ENCODE results near the gene ARHGEF26. TPM values are rescaled to one million over a fixed set of nuclear protein-coding genes. Genes with fewer than 3 reads are reported as not detected.

Gene ARHGEF26
- polyA plus RNA-seq, 1 experiment: 0.56 TPM

DNA sequence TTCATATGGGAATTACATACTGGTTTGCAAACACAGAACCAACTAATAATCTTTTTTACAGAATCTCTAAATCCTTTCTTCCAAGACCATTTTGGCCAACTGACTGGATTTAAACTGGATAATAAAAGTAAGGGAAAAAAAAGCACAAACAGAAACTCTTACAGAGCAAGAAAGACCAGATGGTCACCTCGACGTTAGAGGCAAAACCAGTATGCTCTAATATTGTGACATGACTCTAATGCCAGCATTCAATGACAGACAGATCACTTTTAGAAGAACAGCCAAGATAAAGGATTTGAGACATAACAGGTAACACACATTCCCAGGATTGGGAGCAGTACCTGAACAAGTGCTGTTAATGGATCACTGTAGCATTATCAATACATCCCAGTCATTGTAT, 152.2 kb downstream of the ARHGEF26 start:
- no peak for DNase-seq (ENCODE audit: low read depth, low spot score)
- POLR2A ChIA-PET: no interaction called here
- Histone ChIP-seq H3K27ac (ENCODE audit: low read depth, low read length) (no peak overlapping the region), H3K4me3 (ENCODE audit: low read depth, low read length) (no peak overlapping the region), H3K27me3 (ENCODE audit: control insufficient read depth, insufficient read depth, low read length) (no peaks in the 10 kb centered on the region), H3K9me3 (ENCODE audit: control insufficient read depth, insufficient read depth, low read length) (no peaks in the 10 kb centered on the region)
- TF ChIP-seq, protein P1, sequence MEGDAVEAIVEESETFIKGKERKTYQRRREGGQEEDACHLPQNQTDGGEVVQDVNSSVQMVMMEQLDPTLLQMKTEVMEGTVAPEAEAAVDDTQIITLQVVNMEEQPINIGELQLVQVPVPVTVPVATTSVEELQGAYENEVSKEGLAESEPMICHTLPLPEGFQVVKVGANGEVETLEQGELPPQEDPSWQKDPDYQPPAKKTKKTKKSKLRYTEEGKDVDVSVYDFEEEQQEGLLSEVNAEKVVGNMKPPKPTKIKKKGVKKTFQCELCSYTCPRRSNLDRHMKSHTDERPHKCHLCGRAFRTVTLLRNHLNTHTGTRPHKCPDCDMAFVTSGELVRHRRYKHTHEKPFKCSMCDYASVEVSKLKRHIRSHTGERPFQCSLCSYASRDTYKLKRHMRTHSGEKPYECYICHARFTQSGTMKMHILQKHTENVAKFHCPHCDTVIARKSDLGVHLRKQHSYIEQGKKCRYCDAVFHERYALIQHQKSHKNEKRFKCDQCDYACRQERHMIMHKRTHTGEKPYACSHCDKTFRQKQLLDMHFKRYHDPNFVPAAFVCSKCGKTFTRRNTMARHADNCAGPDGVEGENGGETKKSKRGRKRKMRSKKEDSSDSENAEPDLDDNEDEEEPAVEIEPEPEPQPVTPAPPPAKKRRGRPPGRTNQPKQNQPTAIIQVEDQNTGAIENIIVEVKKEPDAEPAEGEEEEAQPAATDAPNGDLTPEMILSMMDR (IDR thresholded peaks at IDR 0.05; ENCODE audit: low read depth, low read length): no peak
- CTCF ChIA-PET: no interaction called here

DNA sequence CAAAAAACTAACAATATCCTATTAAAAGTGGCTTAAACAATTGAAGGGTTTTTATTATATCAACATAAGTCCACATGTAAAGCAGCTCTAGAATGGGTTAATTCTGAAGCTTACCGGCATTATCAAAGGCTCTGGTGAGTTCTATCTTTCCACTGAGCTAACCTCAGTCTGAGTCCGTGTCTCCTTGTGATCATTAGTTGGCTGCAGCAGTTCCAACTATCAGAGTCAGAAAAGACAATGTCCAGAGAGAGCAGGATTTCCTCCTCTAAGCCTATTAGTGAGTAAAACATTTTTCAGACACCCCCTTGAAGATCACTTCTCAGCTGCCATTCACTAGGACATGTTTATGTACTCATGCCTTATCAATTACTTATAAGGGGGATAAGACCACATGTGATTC, 153.2 kb downstream of the ARHGEF26 start:
- ChIA-PET CTCF (no interaction called here), POLR2A (no interaction called here)
- H3K27ac ChIP-seq (ENCODE audit: low read depth, low read length): no peak overlapping the region
- H3K27me3 ChIP-seq (ENCODE audit: control insufficient read depth, insufficient read depth, low read length): no peaks in the 10 kb centered on the region
- DNase-seq (ENCODE audit: low read depth, low spot score): no peak
- H3K9me3 ChIP-seq (ENCODE audit: control insufficient read depth, insufficient read depth, low read length): no peaks in the 10 kb centered on the region
- TF ChIP-seq, protein P1 (IDR thresholded peaks at IDR 0.05; ENCODE audit: low read depth, low read length): no peak
- H3K4me3 ChIP-seq (ENCODE audit: low read depth, low read length): no peak overlapping the region

DNA sequence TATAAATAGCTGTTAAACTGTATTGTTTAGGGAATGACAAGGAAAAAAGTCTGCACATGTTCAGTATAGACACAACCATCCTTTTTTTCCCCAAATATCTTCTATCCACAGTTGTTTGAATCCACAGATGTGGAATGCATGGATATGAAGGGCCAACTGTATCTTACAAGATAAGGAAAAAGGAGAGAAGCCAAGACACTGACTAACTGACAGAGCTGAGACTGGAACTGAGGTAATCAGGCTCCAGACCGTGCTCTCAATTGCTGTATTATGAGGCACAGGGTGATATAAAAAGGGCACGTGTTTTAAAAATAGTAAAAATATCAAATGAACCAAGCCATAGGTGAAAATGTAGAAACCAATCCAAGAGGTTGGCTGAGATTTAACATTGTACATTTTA, 154.1 kb downstream of the ARHGEF26 start:
- CTCF ChIA-PET: no interaction called here

DNA sequence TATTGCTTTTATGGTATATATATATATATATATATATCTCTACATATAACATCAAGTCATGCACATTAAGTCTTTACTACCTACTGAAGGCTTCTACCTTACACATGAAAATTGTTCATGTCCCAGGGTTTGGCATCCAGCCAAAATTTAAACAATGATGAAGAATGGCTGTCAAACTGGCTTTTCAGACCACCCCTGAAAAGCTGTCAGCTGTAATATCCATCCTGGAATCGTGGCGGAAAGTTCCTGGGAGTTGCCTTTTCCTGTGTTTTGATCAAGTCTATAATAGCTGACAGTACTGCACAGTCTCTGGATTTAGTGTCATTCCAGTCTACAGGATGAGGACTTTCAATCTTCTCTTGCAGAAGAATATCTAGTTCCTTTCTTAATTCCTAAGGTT, 154.8 kb downstream of the ARHGEF26 start:
- ChIA-PET CTCF (interaction anchor here (0.5 to 1.0 kb wide), 2 partner anchors 22 to 482 kb away, joined by 3 to 5 read pairs; no protein-coding TSS in a partner anchor), POLR2A (no interaction called here)

More for the DNA sequence above, 154.1 kb downstream of the ARHGEF26 start:
- Histone ChIP-seq H3K27ac (ENCODE audit: low read depth, low read length) (no peak overlapping the region), H3K4me3 (ENCODE audit: low read depth, low read length) (no peak overlapping the region), H3K27me3 (ENCODE audit: control insufficient read depth, insufficient read depth, low read length) (no peaks in the 10 kb centered on the region), H3K9me3 (ENCODE audit: control insufficient read depth, insufficient read depth, low read length) (no peaks in the 10 kb centered on the region)
- POLR2A ChIA-PET: no interaction called here
- DNase-seq (ENCODE audit: low read depth, low spot score): no peak
- TF ChIP-seq, protein P1 (IDR thresholded peaks at IDR 0.05; ENCODE audit: low read depth, low read length): no peak

DNA sequence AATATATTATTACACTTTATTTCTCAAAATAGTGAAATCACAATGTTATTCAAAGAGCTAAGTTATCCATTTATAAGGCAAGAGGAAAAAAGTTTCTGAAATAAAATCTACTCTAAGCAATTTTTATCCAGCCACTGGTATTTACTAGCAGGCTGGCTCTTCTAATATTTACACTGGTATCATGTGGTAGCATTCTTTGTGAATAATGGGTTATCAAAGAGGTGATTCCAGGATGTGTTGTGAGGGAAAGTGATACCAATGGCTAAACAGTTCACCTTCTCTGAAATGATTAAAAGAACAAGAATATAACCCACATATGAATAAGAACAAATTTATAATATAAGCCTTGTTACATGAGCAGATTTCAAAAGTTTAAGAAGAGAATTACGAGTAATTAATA, 159.0 kb downstream of the ARHGEF26 start:
- H3K27me3 ChIP-seq (ENCODE audit: control insufficient read depth, insufficient read depth, low read length): no peaks in the 10 kb centered on the region
- H3K4me3 ChIP-seq (ENCODE audit: low read depth, low read length): no peak overlapping the region
- TF ChIP-seq, protein P1 (IDR thresholded peaks at IDR 0.05; ENCODE audit: low read depth, low read length): no peak
- ChIA-PET CTCF (interaction anchor here (0.6 to 1.3 kb wide), 3 partner anchors 25 to 28 kb away, joined by 3 to 4 read pairs (median 4); no protein-coding TSS in a partner anchor), POLR2A (no interaction called here)
- no peaks in the 10 kb centered on the region for H3K9me3 ChIP-seq (ENCODE audit: control insufficient read depth, insufficient read depth, low read length)
- DNase-seq (ENCODE audit: low read depth, low spot score): no peak
- no peak overlapping the region for H3K27ac ChIP-seq (ENCODE audit: low read depth, low read length)

More for the DNA sequence above, 154.8 kb downstream of the ARHGEF26 start:
- Histone ChIP-seq H3K27ac (ENCODE audit: low read depth, low read length) (no peak overlapping the region), H3K27me3 (ENCODE audit: control insufficient read depth, insufficient read depth, low read length) (no peaks in the 10 kb centered on the region), H3K4me3 (ENCODE audit: low read depth, low read length) (no peak overlapping the region), H3K9me3 (ENCODE audit: control insufficient read depth, insufficient read depth, low read length) (no peaks in the 10 kb centered on the region)
- DNase-seq (ENCODE audit: low read depth, low spot score): no peak
- TF ChIP-seq, protein P1 (IDR thresholded peaks at IDR 0.05; ENCODE audit: low read depth, low read length): no peak

Measured in AG04450 (cell line).